C4-2B (cell line): ENCODE results near the gene APBB1IP.
"Not testable (repeated sequence)": the region's sequence is repeated elsewhere in the genome, so short reads cannot be mapped to it uniquely, and the experiment has no call there.

Source experiments
- H3K27ac ChIP-seq: fragments of 450-650 bp; 2 replicates; pipeline ENCODE4 v1.5.1; 2017
- CTCF ChIP-seq: fragments of 450-650 bp; conservative IDR thresholded peaks from 2 replicates; pipeline ENCODE4 v1.5.1; 2017; ENCODE audit warnings: mild to moderate bottlenecking
- ZFX ChIP-seq: fragments of 450-650 bp; IDR thresholded peaks from 2 replicates; pipeline ENCODE4 v1.6.1; 2017

APBB1IP gene

GRCh38 chr10:26606389-26606877 is 168.3 kb downstream of the APBB1IP start:
- H3K27ac ChIP-seq = not testable (repeated sequence)
- peak; percentile 74 for TF ChIP-seq CTCF

GRCh38 chr10:26612151-26612915 is 174.2 kb downstream of the APBB1IP start:
- no peak overlapping the region for H3K27ac ChIP-seq
- TF ChIP-seq ZFX = no peak
- no peak for TF ChIP-seq CTCF
